Endothelial cell of umbilical vein (primary cell): Measurements from ENCODE around the gene PDE3A. TPM values are rescaled to one million over a fixed set of nuclear protein-coding genes. Genes with fewer than 3 reads are reported as not detected.

Experiments
- BruUV-seq: library from RNA; stranded (reverse); fragments of 400-500 nt; replicated peaks from 2 replicates; lab custom pipeline; 2021; lab: Mats Ljungman, UMichigan
- CTCF ChIA-PET: fragments of 300-600, 350-600 bp; sonication (Branson Sonifier 250); formaldehyde crosslinking; loops from one replicate; lab custom pipeline; 2021; ENCODE audit warnings: antibody characterized with exemption, inconsistent platforms; lab: Charles Lee
- POLR2A ChIA-PET: fragments of 300-600, 350-600 bp; sonication (Branson Sonifier 250); formaldehyde crosslinking; loops from one replicate; lab custom pipeline; 2021; ENCODE audit warnings: antibody characterized with exemption, inconsistent platforms; lab: Charles Lee
- DNase-seq: peaks from one replicate; pipeline ENCODE4 v3.0.0-alpha.2; 2011; ENCODE audit warnings: low read depth, low spot score
- FAIRE-seq: peaks from 2 replicates; lab custom pipeline; 2011; peaks lifted over from hg19 to GRCh38; lab: Jason Lieb, UNC
- H2AFZ ChIP-seq: 2 replicates; pipeline ENCODE4 v1.6.0; 2012; ENCODE audit warnings: low read depth, low read length, control low read depth, inconsistent platforms
- H3K27ac ChIP-seq: 2 replicates; pipeline ENCODE4 v1.5.1; 2011; ENCODE audit warnings: low read depth, mild to moderate bottlenecking, control low read depth, low read length, moderate library complexity; ENCODE audit not compliant: insufficient read depth
- H3K27me3 ChIP-seq, 2 experiments: 2 replicates each; pipeline versions ENCODE4 v1.6.0 to v1.6.1; 2011; ENCODE audit warnings: low read length in 2 of 2, mixed read lengths in 1 of 2; ENCODE audit not compliant: control insufficient read depth in 2 of 2, insufficient read depth in 2 of 2
- H3K36me3 ChIP-seq, 2 experiments: 2 replicates in 1 of 2; 3 replicates in 1 of 2; pipeline ENCODE4 v1.5.1; 2011; ENCODE audit warnings: low read length in 2 of 2, mild to moderate bottlenecking in 1 of 2, moderate library complexity in 1 of 2; ENCODE audit not compliant: control insufficient read depth in 2 of 2, insufficient read depth in 2 of 2; ENCODE audit errors: extremely low read depth in 1 of 2
- H3K4me1 ChIP-seq: 3 replicates; pipeline ENCODE4 v1.5.1; 2011; ENCODE audit warnings: mild to moderate bottlenecking, low read length; ENCODE audit not compliant: control insufficient read depth, insufficient read depth; ENCODE audit errors: extremely low read depth
- H3K4me2 ChIP-seq: 2 replicates; pipeline ENCODE4 v1.6.1; 2011; ENCODE audit warnings: low read length, control low read depth, mixed read lengths; ENCODE audit not compliant: insufficient read depth
- H3K4me3 ChIP-seq, 3 experiments: fragments of 200-600 bp in 1 of 3; sonication (generic), shearing (Covaris generic) in 1 of 3; replicated peaks in 1 of 3; 2 replicates each; pipeline ENCODE4 v1.5.1; 2011 to 2016; ENCODE audit warnings: control low read depth in 3 of 3, low read length in 3 of 3, mild to moderate bottlenecking in 2 of 3, inconsistent platforms in 1 of 3, low read depth in 1 of 3, moderate library complexity in 1 of 3; ENCODE audit not compliant: insufficient read depth in 1 of 3
- H3K79me2 ChIP-seq: 2 replicates; pipeline ENCODE4 v1.6.0; 2012; ENCODE audit warnings: low read length, inconsistent platforms; ENCODE audit not compliant: control insufficient read depth, insufficient read depth
- H3K9ac ChIP-seq: replicated peaks from 2 replicates; pipeline ENCODE3; 2011; ENCODE audit warnings: low read length, control low read depth; ENCODE audit not compliant: insufficient read depth; ENCODE audit errors: extremely low read depth
- H3K9me1 ChIP-seq: replicated peaks from 3 replicates; pipeline ENCODE4 v1.6.0; 2011; ENCODE audit warnings: mild to moderate bottlenecking, low read length; ENCODE audit not compliant: control insufficient read depth, insufficient read depth; ENCODE audit errors: extremely low read depth
- H3K9me3 ChIP-seq: replicated peaks from 2 replicates; pipeline ENCODE4 v1.5.1; 2012; ENCODE audit warnings: low read length, inconsistent platforms; ENCODE audit not compliant: control insufficient read depth, insufficient read depth
- H4K20me1 ChIP-seq: replicated peaks from 2 replicates; pipeline ENCODE3; 2011; ENCODE audit warnings: mild to moderate bottlenecking, low read length; ENCODE audit not compliant: control insufficient read depth, insufficient read depth; ENCODE audit errors: extremely low read depth
- EZH2 ChIP-seq: IDR thresholded peaks from 2 replicates; pipeline ENCODE4 v1.6.1; 2012; ENCODE audit warnings: borderline replicate concordance, low read depth, mild to moderate bottlenecking, moderate library complexity, low read length, inconsistent platforms; ENCODE audit not compliant: severe bottlenecking
- FOS ChIP-seq: IDR thresholded peaks from 2 replicates; pipeline ENCODE4 v1.6.1; 2011; ENCODE audit warnings: mild to moderate bottlenecking, low read length, moderate library complexity, borderline replicate concordance; ENCODE audit not compliant: insufficient read depth
- GATA2 ChIP-seq: IDR thresholded peaks from 2 replicates; pipeline ENCODE4 v1.7.0; 2011; ENCODE audit warnings: low read depth, mild to moderate bottlenecking, moderate library complexity, mixed read lengths, low read length; ENCODE audit not compliant: insufficient read length, insufficient read depth
- JUN ChIP-seq: IDR thresholded peaks from 2 replicates; pipeline ENCODE4 v1.6.1; 2011; ENCODE audit warnings: borderline replicate concordance, low read depth; ENCODE audit not compliant: insufficient read length, insufficient read depth
- MYC ChIP-seq: IDR thresholded peaks from one replicate; pipeline ENCODE4 v1.6.1; 2011; ENCODE audit warnings: mild to moderate bottlenecking, low read depth, low read length
- POLR2A ChIP-seq: IDR thresholded peaks from 2 replicates; pipeline ENCODE4 v1.6.1; 2012; ENCODE audit warnings: low read depth, mild to moderate bottlenecking, control low read depth, low read length
- POLR2AphosphoS5 ChIP-seq: IDR thresholded peaks from 2 replicates; pipeline ENCODE4 v1.6.1; 2012; ENCODE audit warnings: low read depth, mild to moderate bottlenecking, control low read depth, low read length, moderate library complexity; ENCODE audit not compliant: insufficient read depth
- dilution Hi-C: fragments of 300-500 bp; cut with MboI; formaldehyde crosslinking; loops from one replicate; pipeline ENCODE4 v1.15.0; 2019; ENCODE audit warnings: low sequenced_read_pairs; ENCODE audit not compliant: extremely low pct_ligation_motif_present
- intact Hi-C: fragments of 100-400 bp; cut with micrococcal nuclease; formaldehyde crosslinking; loops from one replicate; pipeline ENCODE4 v1.10.0; 2022
- polyA plus RNA-seq, 4 experiments: library from polyadenylated mRNA; depleted of rRNA in 3 of 4; stranded (reverse) in 3 of 4; unstranded in 1 of 4; fragments of >200 nt; gene quantifications; 2 replicates each; pipeline versions ENCODE4 v1.2.1 to v1.2.3, GENCODE V29; 2011 to 2012; ENCODE audit warnings: missing spikeins in 1 of 4
- total RNA-seq: library from RNA; stranded (reverse); gene quantifications from 2 replicates; pipeline ENCODE4 v1.2.3, GENCODE V29; 2021
- TF ChIP-seq, protein P1 (sequence below): IDR thresholded peaks from 2 replicates; pipeline ENCODE4 v1.6.1; 2011; ENCODE audit not compliant: insufficient read depth, insufficient read length
- TF ChIP-seq, protein P2 (sequence below), 2 donors: IDR thresholded peaks; 1 replicate in 1 of 2; 2 replicates in 1 of 2; pipeline ENCODE4 v1.5.1; 2011; ENCODE audit warnings: low read length in 2 of 2, mild to moderate bottlenecking in 2 of 2, moderate library complexity in 2 of 2, control low read depth in 1 of 2, inconsistent platforms in 1 of 2, low read depth in 1 of 2; ENCODE audit not compliant: insufficient read depth in 1 of 2; ENCODE audit errors: extremely low read depth in 1 of 2

PDE3A gene
- total and polyA plus RNA-seq, 2 donors (not counting 3 experiments of a cell fraction or from before 2014, with no cell fraction given) = 14.0 to 27.4 TPM

- DNase-seq = no peak
- intact Hi-C loops (no loop called here), dilution Hi-C loops (no loop called here)
- ChIA-PET POLR2A (no interaction called here), CTCF (interaction anchor here (0.9 to 1.3 kb wide), 3 partner anchors 9 to 67 kb away, joined by 3 to 5 read pairs (median 5); no protein-coding TSS in a partner anchor)
- no peaks in the 10 kb centered on the region for H3K36me3 ChIP-seq
- H3K4me2 ChIP-seq = no peak overlapping the region
- no peak overlapping the region for H3K4me3 ChIP-seq
- FAIRE-seq = no peak
- H3K27ac ChIP-seq = no peak overlapping the region
- no peak overlapping the region for H3K9ac ChIP-seq
- no TSS peak for BruUV-seq
- peaks cover 9% of the 10 kb centered on the region for H3K4me1 ChIP-seq
- no peak overlapping the region for H2AFZ ChIP-seq
- H3K27me3 ChIP-seq = no peaks in the 10 kb centered on the region
- H4K20me1 ChIP-seq = no peaks in the 10 kb centered on the region
- TF ChIP-seq POLR2A (no peak), JUN (no peak), POLR2AphosphoS5 (no peak), GATA2 (no peak), EZH2 (no peak), FOS (no peak), MYC (no peak)
- TF ChIP-seq, protein P1, sequence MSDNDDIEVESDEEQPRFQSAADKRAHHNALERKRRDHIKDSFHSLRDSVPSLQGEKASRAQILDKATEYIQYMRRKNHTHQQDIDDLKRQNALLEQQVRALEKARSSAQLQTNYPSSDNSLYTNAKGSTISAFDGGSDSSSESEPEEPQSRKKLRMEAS = no peak
- TF ChIP-seq, protein P2, sequence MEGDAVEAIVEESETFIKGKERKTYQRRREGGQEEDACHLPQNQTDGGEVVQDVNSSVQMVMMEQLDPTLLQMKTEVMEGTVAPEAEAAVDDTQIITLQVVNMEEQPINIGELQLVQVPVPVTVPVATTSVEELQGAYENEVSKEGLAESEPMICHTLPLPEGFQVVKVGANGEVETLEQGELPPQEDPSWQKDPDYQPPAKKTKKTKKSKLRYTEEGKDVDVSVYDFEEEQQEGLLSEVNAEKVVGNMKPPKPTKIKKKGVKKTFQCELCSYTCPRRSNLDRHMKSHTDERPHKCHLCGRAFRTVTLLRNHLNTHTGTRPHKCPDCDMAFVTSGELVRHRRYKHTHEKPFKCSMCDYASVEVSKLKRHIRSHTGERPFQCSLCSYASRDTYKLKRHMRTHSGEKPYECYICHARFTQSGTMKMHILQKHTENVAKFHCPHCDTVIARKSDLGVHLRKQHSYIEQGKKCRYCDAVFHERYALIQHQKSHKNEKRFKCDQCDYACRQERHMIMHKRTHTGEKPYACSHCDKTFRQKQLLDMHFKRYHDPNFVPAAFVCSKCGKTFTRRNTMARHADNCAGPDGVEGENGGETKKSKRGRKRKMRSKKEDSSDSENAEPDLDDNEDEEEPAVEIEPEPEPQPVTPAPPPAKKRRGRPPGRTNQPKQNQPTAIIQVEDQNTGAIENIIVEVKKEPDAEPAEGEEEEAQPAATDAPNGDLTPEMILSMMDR (IDR thresholded peaks at IDR 0.05; ENCODE audit: extremely low read depth in 1 of 2, insufficient read depth in 1 of 2, low read depth in 1 of 2, low read length in 2 of 2) = no peak
- H3K9me3 ChIP-seq = no peaks in the 10 kb centered on the region
- H3K79me2 ChIP-seq = peaks cover 2% of the 10 kb centered on the region
- peaks cover 2% of the 10 kb centered on the region for H3K9me1 ChIP-seq
Measured at GRCh38 chr12:20482491-20483054, 114.2 kb downstream of the PDE3A start.
